HFFc6 (cell line): ENCODE data around the gene FBXL16. TPM values are rescaled to one million over a fixed set of nuclear protein-coding genes. Genes with fewer than 3 reads are reported as not detected.
A peak's percentile ranks its signal among the peaks of the same experiment; 100 is the strongest.

Experiments used
- DNase-seq: peaks from one replicate; pipeline ENCODE4 v3.0.0-alpha.2; 2018
- H3K27ac Mint-ChIP-seq: 2 replicates; pipeline ENCODE4 v1.8.0; 2020; ENCODE audit warnings: mild to moderate bottlenecking, mixed read lengths
- H3K27me3 Mint-ChIP-seq: 2 replicates; pipeline ENCODE4 v1.8.0; 2021; ENCODE audit warnings: mild to moderate bottlenecking, moderate library complexity, mixed read lengths; ENCODE audit not compliant: insufficient read depth
- H3K36me3 Mint-ChIP-seq: 2 replicates; pipeline ENCODE4 v1.8.0; 2021; ENCODE audit warnings: low read depth, mixed read lengths
- H3K4me1 Mint-ChIP-seq: 2 replicates; pipeline ENCODE4 v1.8.0; 2020; ENCODE audit warnings: low read depth, mixed read lengths
- H3K4me3 Mint-ChIP-seq: 2 replicates; pipeline ENCODE4 v1.8.0; 2020; ENCODE audit warnings: mild to moderate bottlenecking, moderate library complexity, mixed read lengths
- H3K9me3 Mint-ChIP-seq: 2 replicates; pipeline ENCODE4 v1.8.0; 2020; ENCODE audit warnings: mild to moderate bottlenecking, mixed read lengths
- CTCF ChIP-seq: fragments of 200-600 bp; sonication (generic); IDR thresholded peaks from 2 replicates; pipeline ENCODE4 v1.5.0; 2021; ENCODE audit warnings: antibody characterized with exemption, mild to moderate bottlenecking
- total RNA-seq, 6 experiments: library from RNA; stranded (reverse); fragmentation: NEBNext Ultra II Directional; extraction: Animal tissue kit (Norgen Biotek cat#: 25700); gene quantifications; 2 replicates in 1 of 6; 3 replicates in 5 of 6; pipeline ENCODE4 v1.2.3, GENCODE V29; 2021

The FBXL16 gene
- total RNA-seq, 6 experiments from 2014 or later, result 0.05 TPM; not detected in 5

GRCh38 chr16:661184-661821 lies 44.3 kb downstream of the FBXL16 start:
- Mint-ChIP-seq H3K27me3 (no peaks in the 10 kb centered on the region; the same call in 1 of the 2 replicates), H3K4me3 (peak overlapping the region; percentile 13; the same call in 1 of the 2 replicates), H3K4me1 (no peaks in the 10 kb centered on the region), H3K9me3 (no peaks in the 10 kb centered on the region), H3K36me3 (no peaks in the 10 kb centered on the region), H3K27ac (no peak overlapping the region)
- peak; percentile 3; the same call in 1 of the 2 replicates for TF ChIP-seq CTCF
- no peak for DNase-seq

- DNase-seq, result peak; percentile 76
- no peak overlapping the region; the same call in 1 of the 2 replicates for H3K27ac Mint-ChIP-seq
- TF ChIP-seq CTCF, result peak; percentile 73
- no peaks in the 10 kb centered on the region for H3K4me1 Mint-ChIP-seq
- no peaks in the 10 kb centered on the region for H3K36me3 Mint-ChIP-seq
- H3K9me3 Mint-ChIP-seq, result no peaks in the 10 kb centered on the region
- peak overlapping the region; percentile 13; the same call in 1 of the 2 replicates for H3K4me3 Mint-ChIP-seq
- no peaks in the 10 kb centered on the region for H3K27me3 Mint-ChIP-seq
These were observed 45.0 kb downstream of the FBXL16 start for GRCh38 chr16:660459-661183.

- TF ChIP-seq CTCF, result no peak
- no peaks in the 10 kb centered on the region for H3K9me3 Mint-ChIP-seq
- no peak overlapping the region for H3K4me3 Mint-ChIP-seq
These were observed 45.5 kb downstream of the FBXL16 start for GRCh38 chr16:660132-660458.

GRCh38 chr16:659618-660017 lies 46.0 kb downstream of the FBXL16 start:
- Mint-ChIP-seq H3K36me3 (no peaks in the 10 kb centered on the region), H3K4me3 (no peak overlapping the region), H3K27ac (no peak overlapping the region), H3K4me1 (no peaks in the 10 kb centered on the region), H3K9me3 (no peaks in the 10 kb centered on the region), H3K27me3 (no peaks in the 10 kb centered on the region)
- TF ChIP-seq CTCF, result no peak
- no peak for DNase-seq

More at GRCh38 chr16:660132-660458, 45.5 kb downstream of the FBXL16 start:
- DNase-seq, result no peak
- no peaks in the 10 kb centered on the region for H3K27me3 Mint-ChIP-seq
- H3K27ac Mint-ChIP-seq, result no peak overlapping the region
- H3K36me3 Mint-ChIP-seq, result no peaks in the 10 kb centered on the region
- H3K4me1 Mint-ChIP-seq, result no peaks in the 10 kb centered on the region

GRCh38 chr16:658679-659571 lies 46.7 kb downstream of the FBXL16 start:
- DNase-seq, result no peak
- Mint-ChIP-seq H3K36me3 (no peaks in the 10 kb centered on the region), H3K9me3 (no peaks in the 10 kb centered on the region), H3K27ac (no peak overlapping the region), H3K4me1 (no peaks in the 10 kb centered on the region), H3K4me3 (no peak overlapping the region), H3K27me3 (no peaks in the 10 kb centered on the region)
- TF ChIP-seq CTCF, result peak; percentile 43
